Nephron (organoid): ENCODE data around the gene DENND6A.

Experiments used
- H3K27ac Mint-ChIP-seq, 3 experiments: 2 replicates each; pipeline ENCODE4 v1.8.0; 2020; ENCODE audit warnings: mixed read lengths in 3 of 3, mild to moderate bottlenecking in 2 of 3, moderate library complexity in 1 of 3
- H3K27me3 Mint-ChIP-seq: 2 replicates; pipeline ENCODE4 v1.8.0; 2021; ENCODE audit warnings: low read depth, mild to moderate bottlenecking, moderate library complexity, mixed read lengths
- H3K36me3 Mint-ChIP-seq: 2 replicates; pipeline ENCODE4 v1.8.0; 2020; ENCODE audit warnings: low read depth, mixed read lengths
- H3K4me1 Mint-ChIP-seq: 2 replicates; pipeline ENCODE4 v1.8.0; 2020; ENCODE audit warnings: mixed read lengths
- H3K4me3 Mint-ChIP-seq, 3 experiments: 2 replicates each; pipeline ENCODE4 v1.8.0; 2020; ENCODE audit warnings: mild to moderate bottlenecking in 3 of 3, mixed read lengths in 3 of 3, moderate library complexity in 2 of 3
- H3K9me3 Mint-ChIP-seq: 2 replicates; pipeline ENCODE4 v1.8.0; 2020; ENCODE audit warnings: mixed read lengths
- CTCF ChIP-seq, 3 experiments: fragments of 200-600 bp; sonication (generic); IDR thresholded peaks; one replicate each; pipeline ENCODE4 v1.5.0; 2021; ENCODE audit warnings: antibody characterized with exemption in 3 of 3; ENCODE audit not compliant: unreplicated experiment in 3 of 3

DENND6A gene

GRCh38 chr3:57582474-57583168, 110.3 kb downstream of the DENND6A start:
- Mint-ChIP-seq H3K4me3 (no peak overlapping the region), H3K27ac (peak overlapping the region in 1 of 3 experiments; percentile 19), H3K4me1 (no peaks in the 10 kb centered on the region), H3K36me3 (peaks cover 35% of the 10 kb centered on the region), H3K27me3 (no peaks in the 10 kb centered on the region), H3K9me3 (no peaks in the 10 kb centered on the region)
- no peak for TF ChIP-seq CTCF (IDR thresholded peaks at IDR 0.05; ENCODE audit: unreplicated experiment in 3 of 3)

GRCh38 chr3:57577801-57578200, 115.1 kb downstream of the DENND6A start:
- Mint-ChIP-seq H3K27me3 (no peaks in the 10 kb centered on the region), H3K9me3 (no peaks in the 10 kb centered on the region), H3K27ac (peak overlapping the region; percentile 82 to 93 (median 92)), H3K36me3 (peaks cover 64% of the 10 kb centered on the region), H3K4me3 (peak overlapping the region in 1 of 3 experiments; percentile 8), H3K4me1 (peaks cover 4% of the 10 kb centered on the region)
- TF ChIP-seq CTCF (IDR thresholded peaks at IDR 0.05; ENCODE audit: unreplicated experiment in 3 of 3): no peak

GRCh38 chr3:57575966-57576626, 116.8 kb downstream of the DENND6A start:
- H3K4me3 Mint-ChIP-seq: no peak overlapping the region
- TF ChIP-seq CTCF (IDR thresholded peaks at IDR 0.05; ENCODE audit: unreplicated experiment in 3 of 3): no peak
- peak overlapping the region; percentile 6 to 46 (median 11) for H3K27ac Mint-ChIP-seq
- no peaks in the 10 kb centered on the region for H3K27me3 Mint-ChIP-seq
- peaks cover 4% of the 10 kb centered on the region for H3K4me1 Mint-ChIP-seq
- H3K36me3 Mint-ChIP-seq: peaks cover 75% of the 10 kb centered on the region
- no peaks in the 10 kb centered on the region for H3K9me3 Mint-ChIP-seq
